ENCODE results near the gene CCDC85B. TPM values are rescaled to one million over a fixed set of nuclear protein-coding genes. Genes with fewer than 3 reads are reported as not detected.
A peak's percentile ranks its signal among the peaks of the same experiment; 100 is the strongest.

Gene CCDC85B
- total and polyA plus RNA-seq, 2 of the 13 experiments (the other 11 are each of a cell fraction or from before 2014, with no cell fraction given) = 8.2 to 19.5 TPM

DNA sequence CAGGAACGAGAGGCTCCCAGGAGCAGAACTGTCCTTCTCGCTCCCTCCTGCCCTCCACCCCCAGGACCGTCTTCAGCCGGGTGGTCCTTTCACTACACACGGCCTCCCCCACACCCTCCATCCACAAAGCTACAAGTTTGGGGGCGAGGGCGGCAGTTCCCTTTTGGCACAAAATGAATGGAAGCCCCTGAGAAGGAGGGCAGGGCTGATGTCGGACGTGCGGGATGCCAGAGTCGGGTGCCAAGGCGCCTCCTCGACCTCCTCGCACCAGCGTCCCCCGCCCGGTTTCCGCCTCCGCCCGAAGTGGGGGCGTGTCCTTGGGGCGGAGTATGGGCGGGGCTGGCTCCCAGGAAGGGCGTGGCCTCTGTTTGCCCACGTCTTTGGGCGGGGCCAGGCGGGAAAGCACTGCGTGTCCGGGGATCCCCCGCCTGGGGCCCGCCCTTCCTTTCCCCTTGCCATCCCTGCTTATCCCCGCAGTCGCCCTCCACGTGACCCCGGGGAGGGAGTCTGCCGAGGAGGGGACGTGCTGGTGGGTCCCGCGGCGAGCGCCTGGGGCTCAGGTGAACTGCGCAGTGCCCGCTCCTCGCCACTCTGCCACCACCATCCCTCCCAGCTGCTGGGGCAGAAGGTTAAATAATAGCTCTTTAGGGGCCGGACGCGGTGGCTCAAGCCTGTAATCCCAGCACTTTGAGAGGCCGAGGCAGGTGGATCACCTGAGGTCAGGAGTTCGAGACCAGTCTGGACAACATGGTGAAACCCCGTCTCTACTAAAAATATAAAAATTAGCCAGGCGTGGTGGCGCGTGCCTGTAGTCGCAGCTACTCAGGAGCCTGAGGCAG is 16.9 kb upstream of the CCDC85B start (continued):
- TF ChIP-seq, protein P1, sequence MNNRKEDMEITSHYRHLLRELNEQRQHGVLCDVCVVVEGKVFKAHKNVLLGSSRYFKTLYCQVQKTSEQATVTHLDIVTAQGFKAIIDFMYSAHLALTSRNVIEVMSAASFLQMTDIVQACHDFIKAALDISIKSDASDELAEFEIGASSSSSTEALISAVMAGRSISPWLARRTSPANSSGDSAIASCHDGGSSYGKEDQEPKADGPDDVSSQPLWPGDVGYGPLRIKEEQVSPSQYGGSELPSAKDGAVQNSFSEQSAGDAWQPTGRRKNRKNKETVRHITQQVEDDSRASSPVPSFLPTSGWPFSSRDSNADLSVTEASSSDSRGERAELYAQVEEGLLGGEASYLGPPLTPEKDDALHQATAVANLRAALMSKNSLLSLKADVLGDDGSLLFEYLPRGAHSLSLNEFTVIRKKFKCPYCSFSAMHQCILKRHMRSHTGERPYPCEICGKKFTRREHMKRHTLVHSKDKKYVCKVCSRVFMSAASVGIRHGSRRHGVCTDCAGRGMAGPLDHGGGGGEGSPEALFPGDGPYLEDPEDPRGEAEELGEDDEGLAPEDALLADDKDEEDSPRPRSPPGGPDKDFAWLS (CRISPR knock-in tag; IDR thresholded peaks at IDR 0.05; ENCODE audit: borderline replicate concordance) = no peak
- TF ChIP-seq ZNF121 (CRISPR knock-in tag; IDR thresholded peaks at IDR 0.05) (peak; percentile 97), TOPORS (CRISPR knock-in tag; IDR thresholded peaks at IDR 0.05) (no peak), SATB2 (CRISPR knock-in tag; IDR thresholded peaks at IDR 0.05) (no peak), BORCS8-MEF2B (CRISPR knock-in tag; IDR thresholded peaks at IDR 0.05) (peak; percentile 69; the same call in 1 of the 2 replicates), SP4 (CRISPR knock-in tag; IDR thresholded peaks at IDR 0.05) (peak; percentile 99), TAF1 (CRISPR knock-in tag; IDR thresholded peaks at IDR 0.05) (peak; percentile 42; the same call in 1 of the 2 replicates), GABPB1 (CRISPR knock-in tag; IDR thresholded peaks at IDR 0.05) (peak; percentile 87), ZNF749 (CRISPR knock-in tag; IDR thresholded peaks at IDR 0.05; ENCODE audit: borderline replicate concordance) (no peak), NAIF1 (CRISPR knock-in tag; IDR thresholded peaks at IDR 0.05; ENCODE audit: borderline replicate concordance) (no peak), MED8 (CRISPR knock-in tag; IDR thresholded peaks at IDR 0.05; ENCODE audit: insufficient replicate concordance) (no peak), ZNF30 (CRISPR knock-in tag; IDR thresholded peaks at IDR 0.05) (no peak), ZMYM2 (CRISPR knock-in tag; IDR thresholded peaks at IDR 0.05) (peak; percentile 95), KDM3A (CRISPR knock-in tag; IDR thresholded peaks at IDR 0.05; ENCODE audit: low read depth) (no peak), PTBP1 (IDR thresholded peaks at IDR 0.05; ENCODE audit: low read depth, low read length, poor library complexity, severe bottlenecking) (no peak), ZNF670 (CRISPR knock-in tag; IDR thresholded peaks at IDR 0.05; ENCODE audit: borderline replicate concordance) (peak; percentile 80), KDM6A (CRISPR knock-in tag; IDR thresholded peaks at IDR 0.05; ENCODE audit: low read depth) (no peak), FOXJ3 (CRISPR knock-in tag; IDR thresholded peaks at IDR 0.05; ENCODE audit: borderline replicate concordance) (no peak), MIXL1 (CRISPR knock-in tag; IDR thresholded peaks at IDR 0.05) (0 out of 2 replicates have a peak, but pooled peaks have one; percentile 9)
- TF ChIP-seq, protein P2, sequence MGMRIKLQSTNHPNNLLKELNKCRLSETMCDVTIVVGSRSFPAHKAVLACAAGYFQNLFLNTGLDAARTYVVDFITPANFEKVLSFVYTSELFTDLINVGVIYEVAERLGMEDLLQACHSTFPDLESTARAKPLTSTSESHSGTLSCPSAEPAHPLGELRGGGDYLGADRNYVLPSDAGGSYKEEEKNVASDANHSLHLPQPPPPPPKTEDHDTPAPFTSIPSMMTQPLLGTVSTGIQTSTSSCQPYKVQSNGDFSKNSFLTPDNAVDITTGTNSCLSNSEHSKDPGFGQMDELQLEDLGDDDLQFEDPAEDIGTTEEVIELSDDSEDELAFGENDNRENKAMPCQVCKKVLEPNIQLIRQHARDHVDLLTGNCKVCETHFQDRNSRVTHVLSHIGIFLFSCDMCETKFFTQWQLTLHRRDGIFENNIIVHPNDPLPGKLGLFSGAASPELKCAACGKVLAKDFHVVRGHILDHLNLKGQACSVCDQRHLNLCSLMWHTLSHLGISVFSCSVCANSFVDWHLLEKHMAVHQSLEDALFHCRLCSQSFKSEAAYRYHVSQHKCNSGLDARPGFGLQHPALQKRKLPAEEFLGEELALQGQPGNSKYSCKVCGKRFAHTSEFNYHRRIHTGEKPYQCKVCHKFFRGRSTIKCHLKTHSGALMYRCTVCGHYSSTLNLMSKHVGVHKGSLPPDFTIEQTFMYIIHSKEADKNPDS (CRISPR knock-in tag; IDR thresholded peaks at IDR 0.05) = no peak
- TF ChIP-seq, protein P3, sequence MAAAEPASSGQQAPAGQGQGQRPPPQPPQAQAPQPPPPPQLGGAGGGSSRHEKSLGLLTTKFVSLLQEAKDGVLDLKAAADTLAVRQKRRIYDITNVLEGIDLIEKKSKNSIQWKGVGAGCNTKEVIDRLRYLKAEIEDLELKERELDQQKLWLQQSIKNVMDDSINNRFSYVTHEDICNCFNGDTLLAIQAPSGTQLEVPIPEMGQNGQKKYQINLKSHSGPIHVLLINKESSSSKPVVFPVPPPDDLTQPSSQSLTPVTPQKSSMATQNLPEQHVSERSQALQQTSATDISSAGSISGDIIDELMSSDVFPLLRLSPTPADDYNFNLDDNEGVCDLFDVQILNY (CRISPR knock-in tag; conservative IDR thresholded peaks at IDR 0.05) = peak; percentile 43; the same call in 1 of the 2 replicates
- TF ChIP-seq, protein P4, sequence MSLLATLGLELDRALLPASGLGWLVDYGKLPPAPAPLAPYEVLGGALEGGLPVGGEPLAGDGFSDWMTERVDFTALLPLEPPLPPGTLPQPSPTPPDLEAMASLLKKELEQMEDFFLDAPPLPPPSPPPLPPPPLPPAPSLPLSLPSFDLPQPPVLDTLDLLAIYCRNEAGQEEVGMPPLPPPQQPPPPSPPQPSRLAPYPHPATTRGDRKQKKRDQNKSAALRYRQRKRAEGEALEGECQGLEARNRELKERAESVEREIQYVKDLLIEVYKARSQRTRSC (CRISPR knock-in tag; IDR thresholded peaks at IDR 0.05; ENCODE audit: low read depth) = no peak
- TF ChIP-seq, protein P5, sequence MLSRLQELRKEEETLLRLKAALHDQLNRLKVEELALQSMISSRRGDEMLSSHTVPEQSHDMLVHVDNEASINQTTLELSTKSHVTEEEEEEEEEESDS (CRISPR knock-in tag; IDR thresholded peaks at IDR 0.05; ENCODE audit: borderline replicate concordance) = no peak

All from HepG2 (cell line).